Umbilical cord (tissue), 2 donors: ENCODE data around the gene CSNK1G3. TPM values are rescaled to one million over a fixed set of nuclear protein-coding genes. Genes with fewer than 3 reads are reported as not detected.
A peak's percentile ranks its signal among the peaks of the same experiment; 100 is the strongest.

Source experiments
- DNase-seq: peaks from one replicate; pipeline ENCODE4 v3.0.0-alpha.2; 2015; ENCODE audit warnings: low spot score
- total RNA-seq: library from RNA; depleted of rRNA; stranded (reverse); fragments of >200 nt; gene quantifications from one replicate; pipeline ENCODE4 v1.2.3, GENCODE V29; 2014; ENCODE audit warnings: low replicate concordance; ENCODE audit not compliant: insufficient read depth

Gene CSNK1G3
- total RNA-seq, 1 donor from 2014 or later = 98.7 TPM

DNA sequence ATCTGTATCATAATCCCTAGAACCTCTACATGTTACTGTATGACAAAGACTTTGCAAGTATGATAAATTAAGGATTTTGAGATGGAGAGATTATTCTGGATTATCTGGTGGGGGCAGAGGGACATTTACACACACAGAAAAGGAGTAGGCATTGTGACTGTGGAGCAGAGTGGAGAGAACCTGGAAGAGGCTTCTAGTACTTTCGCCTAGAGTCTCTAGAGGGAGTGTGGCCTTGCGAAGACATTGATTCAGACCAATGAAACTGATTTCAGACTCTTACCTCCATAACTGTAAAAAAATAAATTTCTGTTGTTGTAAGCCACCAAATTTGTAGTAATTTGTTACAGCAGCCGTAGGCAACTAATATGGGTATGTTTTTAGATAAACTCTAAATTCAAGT, 45.9 kb downstream of the CSNK1G3 start:
- no peak for DNase-seq

DNA sequence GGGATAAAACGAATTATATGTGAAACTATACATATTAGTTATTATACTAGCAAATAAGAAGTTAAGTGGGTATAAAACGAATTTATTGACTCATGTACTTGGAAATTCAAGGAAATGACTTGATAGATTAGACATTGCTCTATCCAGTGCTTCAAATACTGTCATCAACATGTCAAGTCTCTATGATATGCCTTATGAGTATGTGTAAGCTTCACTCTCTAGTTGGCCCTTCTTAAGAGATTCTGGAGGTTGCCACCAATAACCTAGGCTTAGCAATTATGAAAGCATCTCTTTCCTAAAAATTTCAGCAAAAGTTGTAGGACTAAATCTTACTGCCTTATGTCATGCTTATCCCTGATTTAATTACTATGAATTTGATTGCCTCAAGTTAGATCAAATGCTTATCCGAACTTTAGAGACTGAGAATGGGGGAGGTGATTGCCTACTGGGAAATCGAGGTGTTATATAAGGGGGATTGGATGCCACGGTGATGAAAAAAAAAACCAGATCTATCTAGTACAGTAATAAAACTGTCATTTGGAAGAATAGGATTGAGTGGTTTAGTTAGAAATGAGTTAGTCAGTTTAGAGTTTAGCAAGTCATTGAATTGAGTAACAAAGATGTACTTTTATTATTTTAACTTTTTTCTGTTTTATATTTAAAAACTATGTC, 46.9 kb downstream of the CSNK1G3 start:
- no peak for DNase-seq

DNA sequence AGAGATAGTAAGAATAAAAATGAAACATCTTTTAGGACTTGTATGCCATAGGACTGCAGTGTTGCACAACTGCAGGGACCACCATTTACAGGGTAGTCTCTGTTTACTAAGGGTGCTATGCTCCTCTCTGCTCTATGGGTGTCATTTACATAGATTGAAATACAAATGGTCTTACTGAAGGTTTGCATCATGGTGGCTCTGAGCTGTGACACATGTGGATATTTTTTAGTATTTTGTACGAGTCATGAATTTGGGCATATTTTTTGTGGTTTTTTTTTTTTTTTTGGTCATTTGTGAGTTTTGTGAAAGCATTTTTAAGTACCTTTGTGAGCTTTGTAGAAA, 47.4 kb downstream of the CSNK1G3 start:
- no peak for DNase-seq

DNA sequence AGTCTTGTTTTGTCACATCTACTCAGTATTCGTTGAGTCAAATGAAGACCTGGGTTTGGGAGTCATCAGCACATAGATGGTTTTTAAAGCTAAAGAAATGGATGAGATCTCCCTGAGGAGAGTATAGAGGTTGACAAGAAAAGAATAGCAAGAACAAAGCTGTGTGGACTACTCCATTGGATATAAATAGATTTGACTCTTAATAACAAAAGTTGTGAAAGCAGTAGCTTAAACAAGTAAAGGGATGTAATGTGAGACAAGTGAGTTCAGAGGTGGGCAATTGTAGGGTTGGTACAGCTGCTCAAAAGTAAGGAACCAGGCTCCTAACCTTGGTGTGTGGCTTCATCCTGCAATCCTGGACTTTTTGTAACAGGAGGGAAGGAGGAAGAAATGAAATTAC, 49.3 kb downstream of the CSNK1G3 start:
- no peak for DNase-seq

DNA sequence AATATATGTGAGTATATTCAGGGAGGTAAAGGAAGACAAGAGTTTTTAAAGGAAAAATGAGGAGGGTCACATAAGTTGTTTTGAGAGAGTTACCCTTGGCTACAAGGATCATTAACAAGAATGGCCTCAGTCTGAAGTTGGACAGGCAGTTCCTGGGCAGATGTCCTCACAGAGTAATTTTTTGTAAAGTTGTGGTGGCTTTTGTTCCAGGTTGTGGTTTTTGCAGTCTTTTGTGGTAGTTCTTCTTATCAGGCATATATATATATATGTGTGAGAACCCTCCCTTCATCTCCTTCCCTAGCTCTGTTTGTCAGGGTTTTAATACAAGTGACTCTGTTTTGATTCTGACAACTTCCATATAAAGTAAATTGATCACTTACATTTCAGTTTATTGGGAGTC, 60.0 kb downstream of the CSNK1G3 start:
- no peak for DNase-seq

DNA sequence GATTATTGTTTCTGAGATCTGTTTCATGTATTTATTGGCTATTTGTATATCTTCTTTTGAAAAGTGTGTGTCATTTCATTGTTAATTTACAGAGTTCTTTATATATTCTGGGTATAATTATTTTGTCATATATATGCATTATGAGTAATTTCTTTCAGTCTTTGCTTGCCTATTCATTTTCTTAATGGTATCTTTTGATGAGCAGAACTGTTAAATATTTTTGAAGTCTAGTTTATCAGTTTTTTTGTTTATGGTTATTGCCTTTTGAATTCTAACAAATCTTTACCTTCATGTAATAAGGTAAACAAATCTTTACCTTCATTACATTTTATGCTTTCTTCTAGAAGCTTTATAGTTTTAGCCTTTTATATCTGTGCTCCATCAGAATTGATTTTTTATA, 66.4 kb downstream of the CSNK1G3 start:
- DNase-seq = no peak

DNA sequence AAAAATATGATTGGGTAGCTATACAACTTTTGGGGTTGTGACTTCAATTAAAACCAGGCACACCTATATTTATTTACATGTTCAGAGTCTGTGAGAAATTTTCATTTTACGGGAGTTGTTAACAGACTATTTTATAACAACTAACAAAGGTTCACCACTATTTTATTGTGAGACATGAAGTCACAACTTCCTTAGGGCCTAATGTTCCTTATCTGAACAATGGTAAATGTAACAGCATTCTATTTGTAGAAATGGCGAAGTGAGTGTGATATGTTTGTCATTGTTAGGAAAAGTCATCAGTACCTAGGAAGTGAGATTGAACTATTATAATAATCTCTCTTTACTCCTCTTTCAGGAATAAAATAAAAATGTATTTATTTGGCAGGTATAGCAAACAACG, 67.4 kb downstream of the CSNK1G3 start:
- DNase-seq = no peak

DNA sequence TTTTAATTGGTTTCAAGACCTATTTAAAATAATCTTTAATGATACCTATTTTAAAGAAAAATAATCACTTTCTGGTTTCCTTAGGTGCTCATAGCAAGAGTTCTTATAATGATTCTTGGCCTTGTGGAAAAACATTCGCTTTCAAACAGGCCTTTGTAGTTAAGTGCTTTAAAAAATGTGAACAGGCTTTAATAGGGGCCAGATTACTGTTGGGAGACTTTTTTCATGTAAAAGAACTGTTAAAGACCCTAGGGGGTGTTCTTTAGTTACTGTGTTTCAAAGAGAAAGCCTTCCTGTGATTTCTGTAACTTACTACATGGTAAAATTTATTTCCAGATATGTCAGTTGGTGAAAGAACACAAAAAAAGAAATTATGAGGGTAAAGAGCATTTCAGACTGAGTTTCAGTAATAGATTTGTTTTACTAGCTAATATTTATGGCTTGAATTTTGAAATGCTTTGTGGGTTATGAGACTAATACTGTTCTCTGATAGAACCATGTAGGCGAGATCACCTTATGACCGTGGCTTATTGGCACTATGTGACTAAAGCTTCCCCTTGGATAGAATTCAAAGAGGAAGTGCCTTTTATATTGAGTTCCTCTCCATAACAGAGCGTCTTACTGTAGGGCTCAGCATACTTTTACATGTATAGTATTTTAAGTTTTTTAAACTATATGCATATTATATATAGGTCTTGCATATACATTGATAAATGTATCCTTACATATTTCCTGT, 70.7 kb downstream of the CSNK1G3 start:
- no peak for DNase-seq

DNA sequence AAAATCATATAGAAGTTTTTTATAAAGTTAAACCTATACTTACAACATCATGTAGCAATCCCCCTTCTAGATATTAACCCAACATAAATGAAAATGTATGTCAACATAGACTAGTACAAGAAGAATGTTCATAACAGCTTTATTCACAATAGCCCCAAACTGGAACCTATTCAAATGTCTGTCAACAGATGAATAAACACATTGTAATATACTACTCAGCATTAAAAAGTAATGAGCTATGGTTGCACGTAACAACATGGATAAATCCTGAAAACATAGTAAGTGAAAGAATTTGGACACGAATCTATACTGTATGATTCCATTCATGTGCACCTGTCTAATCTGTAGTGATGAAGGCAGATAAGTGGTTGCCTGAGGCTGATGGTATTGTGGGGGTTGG, 73.9 kb downstream of the CSNK1G3 start:
- no peak for DNase-seq

DNA sequence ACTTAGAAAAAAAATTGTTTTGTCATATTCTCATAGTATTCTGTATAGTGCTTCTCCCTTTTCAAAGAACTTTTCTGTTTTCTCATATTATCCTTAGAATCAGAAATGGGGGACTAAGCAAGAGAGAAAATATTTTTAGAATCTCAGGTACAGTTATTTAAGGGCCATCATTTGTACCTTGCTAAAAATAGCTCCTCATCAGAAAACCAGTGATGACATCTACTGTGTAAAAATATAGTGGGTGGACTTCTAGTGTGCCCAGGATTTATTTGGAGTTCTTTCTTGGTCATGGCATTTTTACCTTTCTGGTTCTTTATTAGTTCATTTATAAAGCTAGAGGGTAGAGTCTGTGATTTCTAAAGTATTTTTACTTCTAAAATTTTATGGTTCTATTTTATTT, 82.5 kb downstream of the CSNK1G3 start:
- DNase-seq = no peak

DNA sequence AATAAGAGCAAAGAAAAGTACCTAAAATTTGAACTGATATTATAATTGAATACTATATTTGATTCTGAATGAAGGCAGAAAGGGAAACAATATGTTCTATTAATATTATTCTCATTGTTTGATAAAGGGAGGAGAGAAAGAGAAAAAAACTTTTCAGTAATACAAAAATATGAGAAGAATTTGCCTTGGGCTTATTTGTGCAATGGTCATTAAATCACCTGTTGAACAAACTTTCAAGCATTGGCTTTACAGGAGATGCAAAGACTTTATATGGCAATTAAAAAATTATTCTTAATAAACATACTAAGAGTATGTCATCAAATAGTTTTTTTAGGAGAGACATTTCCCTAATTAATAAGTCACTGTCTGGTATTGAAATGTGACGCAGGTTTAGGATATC, 85.0 kb downstream of the CSNK1G3 start:
- no peak for DNase-seq

DNA sequence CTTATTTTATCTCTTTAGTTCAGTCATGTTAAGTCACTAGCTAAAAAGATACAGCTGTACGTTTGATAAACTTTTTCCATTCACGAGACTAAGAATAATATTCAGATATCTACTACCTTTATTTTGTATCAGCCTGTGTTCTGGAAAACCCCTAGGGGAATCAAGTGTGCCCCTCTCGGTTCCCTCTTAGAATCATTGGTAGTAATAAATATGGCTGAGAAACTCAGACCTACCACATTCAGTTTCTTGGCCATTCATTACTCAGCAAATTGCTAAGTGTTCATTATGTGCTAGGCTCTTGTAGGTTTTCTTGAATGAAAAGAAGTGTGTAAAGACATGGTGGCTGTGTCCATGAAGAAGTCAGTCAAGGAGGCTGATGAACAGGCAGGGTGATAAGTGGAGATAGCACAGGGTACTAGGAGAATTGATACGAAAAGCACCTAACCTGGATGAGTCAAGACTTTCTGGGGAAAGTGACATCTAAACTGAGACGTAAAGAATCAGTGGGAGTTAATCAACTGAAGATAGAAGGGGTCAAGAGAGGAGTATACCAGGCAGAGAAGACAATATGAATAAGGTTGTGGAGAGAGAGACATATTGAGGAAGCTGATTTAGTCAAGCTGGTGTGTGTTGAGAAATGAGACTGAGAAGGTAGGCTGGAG, 86.2 kb downstream of the CSNK1G3 start:
- DNase-seq = no peak

DNA sequence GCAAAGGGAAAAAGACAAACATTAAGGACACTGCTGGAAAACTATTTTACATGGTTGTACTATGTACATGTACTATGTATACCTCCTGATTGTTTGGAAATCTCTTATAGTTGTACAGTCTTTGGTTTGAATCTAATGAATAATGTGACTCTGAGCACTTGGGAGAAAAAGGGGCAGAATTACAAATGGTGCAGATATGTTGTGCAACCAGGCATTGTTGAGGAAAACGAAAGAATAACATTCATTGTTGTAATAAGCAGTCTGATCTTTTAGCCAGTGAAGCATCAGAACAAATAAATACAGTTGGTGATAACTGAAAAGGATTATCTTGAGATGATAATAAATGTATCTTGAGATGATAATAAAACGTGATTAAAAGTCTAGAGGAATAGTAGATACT, 87.2 kb downstream of the CSNK1G3 start:
- DNase-seq = no peak

DNA sequence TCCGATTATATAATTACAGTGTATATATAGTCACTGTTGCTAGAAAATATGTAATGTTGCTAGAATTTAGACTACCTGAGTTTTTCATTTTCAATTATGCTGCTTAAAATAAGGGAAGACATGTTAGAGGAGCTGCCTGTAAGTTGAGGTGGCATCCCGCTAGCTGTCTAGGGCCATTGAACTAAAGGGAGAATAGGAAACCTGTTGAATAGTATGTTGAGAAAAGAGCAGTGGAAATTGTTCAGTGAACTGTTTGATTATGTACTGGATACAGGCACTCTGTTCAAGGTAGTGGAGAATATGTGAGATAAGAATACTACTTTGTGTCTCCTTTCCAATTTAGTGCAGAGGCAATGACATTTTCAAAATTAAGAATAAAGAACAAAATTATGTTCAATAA, 89.6 kb downstream of the CSNK1G3 start:
- no peak for DNase-seq

DNA sequence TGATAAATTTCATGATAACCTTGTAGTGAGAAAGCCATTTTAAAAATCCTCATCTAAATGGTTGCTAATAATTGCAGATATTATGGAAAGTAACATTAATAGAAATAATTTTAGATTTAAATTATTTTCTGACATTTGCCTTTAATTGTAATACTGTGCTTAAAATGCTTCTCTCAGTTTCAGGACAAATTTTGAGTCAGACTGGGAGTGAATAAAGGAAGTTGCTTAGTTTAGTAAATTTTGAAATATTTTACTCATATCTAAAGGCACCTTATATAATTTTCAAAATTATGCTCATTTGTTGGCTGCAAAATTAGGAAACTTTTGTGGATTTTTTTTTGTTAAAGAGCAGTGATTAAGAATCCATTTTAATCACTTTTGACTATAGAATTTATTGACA, 93.8 kb downstream of the CSNK1G3 start:
- no peak for DNase-seq

DNA sequence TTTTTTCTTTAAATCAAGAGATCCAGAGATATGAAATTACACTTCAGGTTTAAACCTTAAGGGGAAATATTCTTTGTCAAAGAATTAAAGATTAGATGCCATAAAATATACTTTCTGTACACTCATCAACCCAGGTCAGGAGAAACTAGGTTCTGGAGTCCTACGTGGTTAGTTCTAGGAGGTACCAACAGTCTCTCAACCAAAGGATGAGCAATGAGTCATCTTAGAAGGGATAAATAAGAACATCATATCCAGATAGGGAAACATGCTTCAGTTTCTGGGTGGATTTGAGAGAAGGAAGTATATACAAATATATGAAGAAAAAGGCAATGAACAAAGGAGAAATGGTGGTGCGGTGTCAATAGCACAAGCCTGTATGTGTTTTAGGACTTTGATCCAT, 98.2 kb downstream of the CSNK1G3 start:
- DNase-seq = no peak

DNA sequence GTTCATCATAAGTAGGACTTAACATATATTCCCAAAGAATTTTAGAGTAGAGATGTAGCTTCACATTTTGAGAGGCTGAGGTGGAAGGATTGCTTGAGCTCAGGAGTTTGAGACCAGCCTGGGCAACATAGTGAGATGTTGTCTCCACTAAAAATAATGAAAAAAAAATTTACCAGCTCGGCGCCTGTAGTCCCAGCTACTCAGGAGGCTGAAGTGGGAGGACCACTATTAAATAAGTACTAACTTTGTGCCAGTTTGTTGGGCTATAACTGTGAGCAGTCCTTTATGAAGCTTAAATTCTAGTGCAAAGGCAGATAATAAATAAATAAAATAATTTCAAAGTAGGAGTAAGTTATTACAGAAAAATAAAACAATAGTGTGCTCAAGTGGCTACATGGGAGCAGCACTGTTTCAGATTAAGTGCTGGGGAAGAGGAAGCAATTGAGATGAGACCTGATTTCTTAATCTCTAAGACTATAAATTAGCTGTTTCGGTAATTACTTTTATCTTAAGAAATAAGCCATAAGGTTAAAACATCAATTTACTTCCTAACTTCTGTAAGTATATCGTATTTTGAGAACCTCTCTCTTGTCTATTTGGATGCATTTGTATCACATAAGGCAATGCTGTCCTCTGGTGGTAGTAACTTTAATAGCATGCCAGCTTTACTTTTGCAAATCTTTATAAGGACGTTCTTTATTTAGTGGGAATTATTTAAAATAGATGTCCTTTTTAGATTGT, 98.9 kb downstream of the CSNK1G3 start:
- peak; percentile 74 for DNase-seq

DNA sequence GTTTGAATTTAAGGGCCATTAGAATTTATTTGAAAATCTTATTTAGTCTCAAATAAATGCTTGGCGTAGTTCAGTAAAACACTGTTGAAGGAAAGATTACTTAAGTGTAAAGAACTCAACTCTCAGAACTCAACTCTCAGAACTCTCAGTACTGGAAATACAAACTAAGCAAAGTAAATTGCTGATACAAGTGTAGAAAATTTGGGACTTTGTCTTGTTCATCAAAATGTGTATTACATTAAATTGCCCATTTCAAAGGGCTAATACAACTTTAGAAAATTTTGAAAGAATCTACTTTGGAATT, 99.4 kb downstream of the CSNK1G3 start:
- no peak for DNase-seq

DNA sequence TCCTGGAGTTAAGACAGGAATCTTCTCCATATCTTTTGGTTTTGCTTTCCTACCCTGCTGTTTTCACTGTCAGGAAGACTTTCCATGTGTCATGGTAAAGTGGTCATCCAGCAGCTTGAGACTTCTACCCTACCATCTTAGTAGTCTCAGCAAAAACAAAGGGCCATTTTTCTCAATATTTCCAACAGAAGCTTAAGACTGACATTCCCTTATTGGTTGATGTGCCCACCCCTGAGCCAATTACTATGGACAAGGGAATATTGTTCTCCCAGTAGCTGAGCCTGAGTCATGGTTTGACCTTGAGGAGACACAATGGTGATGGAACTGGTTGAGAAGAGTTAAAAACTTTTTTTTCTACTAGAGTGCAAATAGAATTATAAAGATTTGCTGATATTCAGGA, 105.6 kb downstream of the CSNK1G3 start:
- DNase-seq = no peak

DNA sequence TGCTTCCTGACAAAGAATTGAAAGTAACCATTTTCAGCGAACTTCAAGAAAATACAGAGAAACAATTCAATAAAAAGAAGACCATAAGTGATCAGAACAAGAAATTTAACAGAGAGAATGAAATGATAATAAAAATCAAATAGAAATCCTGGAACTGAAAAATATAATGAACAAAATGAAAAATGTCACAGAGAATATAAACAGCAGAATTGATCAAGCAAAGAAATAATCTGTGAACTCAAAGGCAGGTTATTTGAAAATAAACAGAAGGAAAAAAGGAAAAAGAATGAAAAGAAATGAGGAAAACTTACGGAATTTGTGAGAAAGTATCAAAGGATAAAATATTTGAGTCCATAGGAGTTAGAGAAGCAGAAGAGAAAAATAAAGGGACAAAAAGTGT, 114.1 kb downstream of the CSNK1G3 start:
- no peak for DNase-seq

DNA sequence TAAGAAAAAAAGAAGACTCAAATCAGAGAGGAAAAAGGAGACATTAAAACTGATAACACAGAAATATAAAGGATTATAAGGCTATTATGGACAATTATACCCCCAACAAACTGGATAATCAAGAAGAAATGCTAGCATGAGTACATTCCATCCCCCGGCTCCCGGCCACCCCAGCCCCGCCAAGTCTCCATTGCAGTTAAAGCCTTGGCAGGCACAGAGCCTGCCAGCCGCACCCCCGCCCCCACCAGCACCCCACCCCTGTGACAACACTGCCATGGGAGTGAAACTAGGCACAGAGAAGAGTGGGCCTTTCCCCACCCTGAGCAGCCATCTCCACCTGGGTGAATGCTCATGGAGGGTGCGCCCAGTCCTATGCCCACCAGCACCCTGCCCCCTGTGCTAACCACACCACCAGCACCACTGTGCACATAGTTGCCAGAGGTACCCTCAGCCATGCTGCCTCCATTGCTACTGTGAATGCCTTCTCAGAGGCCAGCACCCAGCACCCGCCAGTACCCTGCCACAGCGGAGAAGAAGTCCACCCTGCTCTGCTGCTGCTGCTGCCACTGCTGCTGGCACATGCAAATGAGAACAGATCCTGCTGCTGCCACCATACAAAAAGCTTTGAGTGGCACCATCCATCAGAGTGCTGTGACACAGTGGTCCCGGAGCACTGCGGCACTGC, 117.0 kb downstream of the CSNK1G3 start:
- no peak for DNase-seq

DNA sequence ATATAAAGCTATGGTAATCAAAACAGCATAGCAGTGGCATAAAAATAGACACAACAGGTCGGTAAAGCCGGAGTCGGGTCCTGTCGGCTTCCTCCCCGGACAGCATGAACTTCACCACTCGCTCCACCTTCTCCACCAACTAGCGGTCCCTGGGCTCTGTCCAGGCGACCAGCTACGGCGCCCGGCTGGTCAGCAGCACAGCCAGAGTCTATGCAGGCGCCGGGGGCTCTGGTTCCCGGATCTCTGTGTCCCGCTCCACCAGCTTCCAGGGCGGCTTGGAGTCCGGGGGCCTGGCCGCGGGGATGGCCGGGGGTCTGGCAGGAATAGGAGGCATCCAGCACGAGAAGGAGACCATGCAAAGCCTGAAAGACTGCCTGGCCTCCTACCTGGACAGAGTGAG, 124.0 kb downstream of the CSNK1G3 start:
- DNase-seq = no peak
